ENCODE results near the gene SLC49A4. TPM values are rescaled to one million over a fixed set of nuclear protein-coding genes. Genes with fewer than 3 reads are reported as not detected.

SLC49A4 gene
- total RNA-seq, 2 experiments from 2014 or later, result 1.9 TPM

DNA sequence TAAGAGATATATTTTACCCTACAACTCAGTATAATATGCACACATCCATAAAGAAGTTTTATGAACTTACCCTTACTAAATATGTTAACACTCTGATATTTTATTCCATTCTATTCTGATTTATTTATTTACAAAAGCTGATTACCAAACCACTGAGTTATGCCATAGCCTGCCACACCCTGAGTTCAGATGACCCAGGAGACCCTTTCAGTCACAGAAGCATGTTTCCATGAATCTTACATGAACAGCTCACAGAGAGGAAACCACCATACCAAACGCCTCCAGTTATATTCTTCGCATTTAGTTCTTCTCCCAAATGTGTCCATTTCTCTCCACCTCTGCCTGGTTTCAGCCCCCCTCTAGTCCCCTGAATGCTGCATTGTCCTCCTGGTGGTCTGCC is 129.2 kb downstream of the SLC49A4 start:
- ChIA-PET CTCF (no interaction called here), POLR2A (no interaction called here)

DNA sequence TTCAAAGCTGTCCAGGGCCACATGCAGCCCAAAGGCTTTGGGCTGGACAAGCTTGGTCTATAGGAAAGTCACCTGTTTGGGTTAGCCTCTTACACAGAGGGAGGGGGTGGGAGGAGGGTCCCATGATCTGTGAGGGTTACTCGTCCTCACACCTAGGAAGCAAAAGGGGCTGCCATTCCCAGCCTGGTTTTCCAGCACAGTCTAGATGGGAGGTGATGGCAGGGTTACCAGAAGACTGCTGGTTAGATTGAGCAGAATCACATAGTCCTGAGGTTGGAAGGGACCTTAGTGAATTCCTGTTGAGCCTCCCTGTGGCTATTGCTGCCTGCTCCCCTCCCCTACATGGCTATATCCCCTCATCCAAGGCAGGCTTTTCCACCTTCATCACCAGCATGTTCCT is 130.9 kb downstream of the SLC49A4 start:
- CTCF ChIA-PET, result no interaction called here
- POLR2A ChIA-PET, result no interaction called here

DNA sequence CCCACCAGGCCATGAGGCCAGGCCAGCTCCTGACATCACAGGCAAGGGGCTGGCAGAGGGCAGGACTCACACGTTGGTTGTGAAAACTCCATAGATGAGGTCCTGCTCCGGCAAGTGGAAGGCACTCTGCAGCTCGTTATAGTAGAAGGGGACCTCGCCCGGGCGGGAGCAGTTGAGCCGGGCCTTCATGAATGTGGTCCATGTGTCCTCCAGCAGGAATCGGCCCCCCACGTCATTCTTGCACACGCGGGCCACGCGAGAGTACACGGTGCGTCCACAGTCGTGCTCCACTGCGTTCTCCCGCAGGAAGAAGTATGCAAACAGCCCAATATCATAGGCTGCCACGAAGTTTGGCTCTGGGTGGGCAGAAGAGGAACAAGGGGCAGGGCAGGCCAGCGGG is 131.5 kb downstream of the SLC49A4 start:
- ChIA-PET CTCF (no interaction called here), POLR2A (no interaction called here)

DNA sequence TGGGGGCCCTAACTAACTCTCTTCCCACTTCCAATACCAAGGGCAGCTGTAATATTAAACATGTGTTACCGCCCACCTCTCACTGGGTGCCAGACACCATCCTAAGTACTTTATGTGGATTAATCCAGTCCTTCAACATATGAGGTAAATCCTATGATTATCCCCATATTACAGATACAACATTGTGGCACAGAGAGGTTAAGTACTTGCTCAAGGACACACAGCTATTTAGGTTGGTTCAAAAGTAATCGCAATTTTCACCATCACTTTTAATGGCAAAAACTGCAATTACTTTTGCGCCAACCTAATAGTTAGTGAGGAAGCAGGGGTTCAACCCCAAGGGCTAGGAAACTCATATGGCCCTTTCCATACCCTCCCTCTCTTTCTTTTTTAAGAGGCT is 131.9 kb downstream of the SLC49A4 start:
- ChIA-PET CTCF (no interaction called here), POLR2A (no interaction called here)

DNA sequence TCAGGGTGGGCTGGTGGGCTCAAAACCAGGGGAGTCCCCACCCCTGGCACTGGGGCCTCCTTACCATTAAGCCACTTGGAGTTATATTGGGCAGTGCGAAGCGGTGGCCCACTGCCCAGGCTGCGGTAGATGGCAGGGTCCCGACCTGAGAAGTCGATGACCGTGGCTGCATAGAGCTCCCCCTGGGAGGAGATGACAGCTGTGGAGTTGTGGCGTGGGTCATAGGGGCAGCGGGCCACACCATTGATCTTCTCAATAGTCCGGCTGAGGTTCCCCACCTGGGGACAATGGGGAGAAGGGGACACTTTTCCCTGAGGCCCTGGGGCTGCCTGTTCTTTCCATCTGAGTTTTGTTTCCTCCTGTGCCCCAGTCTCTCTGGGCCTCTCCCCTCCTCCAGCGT is 132.9 kb downstream of the SLC49A4 start:
- ChIA-PET CTCF (no interaction called here), POLR2A (no interaction called here)

DNA sequence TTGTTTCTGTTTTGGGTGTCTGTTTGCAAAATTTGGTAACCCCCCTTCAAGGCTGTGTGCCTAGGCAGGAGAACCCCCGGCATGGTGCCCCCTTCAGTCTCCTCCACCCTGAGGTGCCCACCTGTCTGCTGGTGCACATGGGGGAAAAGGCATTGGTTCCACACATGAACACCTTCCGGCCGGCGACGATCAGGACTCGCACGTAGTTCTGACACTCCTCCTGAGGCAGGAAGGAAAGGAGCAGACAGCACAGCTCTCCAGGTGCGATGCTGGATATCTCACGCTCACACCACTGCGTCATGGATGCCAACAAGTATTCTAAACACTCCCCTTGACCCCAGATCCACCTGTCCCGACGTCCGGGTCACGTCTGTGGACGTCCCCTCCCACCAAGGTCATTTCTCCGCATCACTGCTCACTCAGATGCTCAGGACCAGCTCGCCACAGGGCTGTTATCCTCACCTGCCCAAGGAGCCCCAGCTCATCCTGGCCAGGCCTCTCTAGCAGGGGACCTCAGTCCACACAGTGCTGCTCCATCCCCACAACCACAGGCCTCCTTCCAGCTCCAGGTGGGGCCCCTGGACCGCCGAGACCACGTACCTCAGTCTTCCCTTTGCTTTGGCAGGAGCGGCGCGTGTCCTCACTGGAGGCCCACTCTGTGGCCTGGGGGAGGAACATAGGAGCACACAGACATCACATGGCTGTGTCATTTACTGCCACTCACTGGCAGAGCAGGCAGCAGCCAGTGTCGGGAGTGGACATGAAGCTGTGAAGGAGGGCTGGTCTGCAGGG is 133.7 kb downstream of the SLC49A4 start:
- ChIA-PET CTCF (no interaction called here), POLR2A (no interaction called here)

DNA sequence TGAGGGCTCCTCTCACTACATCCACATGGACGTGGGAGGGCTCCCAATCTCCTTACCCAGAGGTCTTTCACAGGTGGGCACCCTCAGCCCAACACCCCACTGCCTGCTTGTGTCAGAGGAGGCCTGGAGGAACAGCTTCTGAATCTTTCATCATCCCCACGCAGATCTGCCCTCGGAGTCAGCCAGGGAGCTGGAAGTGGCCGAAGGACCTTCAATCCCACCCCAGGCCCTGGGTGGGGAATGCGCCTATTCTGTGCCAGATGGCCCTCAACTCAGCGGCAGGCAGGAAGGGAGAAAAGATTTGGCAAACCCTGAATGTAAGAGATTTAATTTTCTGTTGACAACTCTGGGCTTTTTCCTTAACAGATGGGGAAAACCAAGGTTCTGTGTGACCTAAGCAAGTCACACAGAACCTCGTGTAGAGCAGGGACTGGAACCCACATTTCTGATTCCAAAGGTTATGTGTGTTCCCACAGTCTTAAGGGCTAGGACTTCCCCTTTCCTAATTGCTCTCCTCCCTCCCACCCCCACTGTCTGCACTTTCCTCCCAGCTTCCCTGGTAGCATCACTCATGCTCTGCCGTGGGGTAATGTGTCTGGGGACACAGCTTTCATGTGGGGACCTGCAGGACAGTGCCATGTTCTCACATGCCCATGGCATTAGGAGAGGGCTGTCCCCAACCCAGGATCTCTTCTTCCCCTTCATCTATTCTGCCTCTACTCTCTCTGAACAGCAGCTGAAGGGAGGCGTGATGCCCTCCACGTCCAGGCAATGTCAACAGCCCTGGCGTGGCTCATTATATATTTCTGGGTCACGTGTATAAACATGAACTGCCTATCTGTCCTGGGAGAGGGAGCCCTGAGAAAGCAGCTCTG is 134.6 kb downstream of the SLC49A4 start:
- CTCF ChIA-PET, result no interaction called here

DNA sequence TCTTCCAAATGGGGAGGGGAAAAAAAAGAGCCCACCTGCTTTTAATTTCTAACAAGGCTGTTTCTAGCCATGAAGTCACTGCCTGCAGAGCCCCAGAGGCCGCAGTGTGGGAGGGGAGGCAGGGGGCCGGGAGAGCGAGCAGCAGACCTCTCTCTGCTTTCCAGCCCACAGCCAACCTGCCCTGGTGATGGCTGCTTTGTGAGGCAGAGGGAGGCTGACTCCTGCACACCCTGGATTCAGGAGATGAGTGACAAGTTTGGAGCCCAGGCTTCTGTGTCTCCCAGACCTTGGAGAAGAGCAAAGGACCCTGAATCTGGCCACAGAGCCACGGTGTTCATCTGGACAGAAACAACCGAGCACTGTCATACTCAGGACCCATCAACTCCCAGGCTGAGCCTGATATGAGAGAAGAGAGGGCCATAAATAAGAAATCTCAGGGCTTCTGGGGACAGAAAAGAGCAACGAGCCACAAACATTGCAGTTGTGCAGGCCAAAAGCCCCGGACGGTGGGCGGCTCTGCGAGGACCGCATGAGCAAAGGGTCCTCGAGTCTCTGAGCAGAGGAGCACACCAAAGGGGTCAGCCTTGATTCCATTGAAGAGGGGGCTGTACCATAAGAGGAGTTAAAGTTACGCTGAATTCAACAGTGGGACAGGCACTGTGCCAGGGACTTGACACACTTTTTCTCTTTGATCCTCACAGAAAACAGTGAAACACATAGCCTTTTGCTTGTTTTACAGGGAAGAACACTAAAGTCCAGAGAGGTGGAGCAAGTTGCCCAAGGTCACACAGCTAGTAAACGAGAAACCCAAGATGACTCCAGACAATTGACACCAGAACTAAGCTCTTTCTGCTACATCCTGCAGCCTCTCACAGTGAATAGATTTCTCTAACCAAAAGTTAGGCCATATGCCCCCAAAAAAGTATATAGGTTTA is 135.5 kb downstream of the SLC49A4 start:
- POLR2A ChIA-PET, result no interaction called here
- CTCF ChIA-PET, result no interaction called here

More for the DNA sequence above, 134.6 kb downstream of the SLC49A4 start:
- POLR2A ChIA-PET, result no interaction called here

Other genes with a start within 250 kb of the SLC49A4 start
- 10 to 100 TPM; 11.4 to 11.5 TPM for gene PARP9, start 230.8 kb upstream of the SLC49A4 start, total RNA-seq
- gene DTX3L, start 230.7 kb upstream of the SLC49A4 start, total RNA-seq, result 10 to 100 TPM; 19.1 to 21.1 TPM
- 10 to 100 TPM; 10.3 to 11.3 TPM for gene PARP15, start 217.4 kb upstream of the SLC49A4 start, total RNA-seq
- gene PARP14, start 114.2 kb upstream of the SLC49A4 start, total RNA-seq, result 10 to 100 TPM; 40.7 to 42.2 TPM
- gene HSPBAP1, start 1.2 kb upstream of the SLC49A4 start, total RNA-seq, result 1 to 10 TPM; 8.9 to 9.5 TPM
- not detected for gene SEMA5B, start 232.7 kb downstream of the SLC49A4 start, total RNA-seq

All from activated CD8-positive, alpha-beta memory T cell treated with anti-CD3 and anti-CD28 coated beads for 36 hours (primary cell).